Calu3 (cell line): ENCODE measurements around the gene PNISR. TPM values are rescaled to one million over a fixed set of nuclear protein-coding genes. Genes with fewer than 3 reads are reported as not detected.
A peak's percentile ranks its signal among the peaks of the same experiment; 100 is the strongest.

Experiments used
- BruUV-seq: library from RNA; stranded (reverse); fragments of 400-500 nt; replicated peaks from 2 replicates; lab custom pipeline; 2021; lab: Mats Ljungman, UMichigan
- CTCF ChIA-PET: fragments of 300-600 bp; sonication (Branson Sonifier 250); formaldehyde crosslinking; loops from one replicate; lab custom pipeline; 2022; ENCODE audit warnings: antibody characterized with exemption; lab: Charles Lee
- DNase-seq: peaks from one replicate; pipeline ENCODE4 v3.0.0; 2022
- H3K27ac Mint-ChIP-seq: one replicate; pipeline ENCODE4 v1.8.0; 2022; ENCODE audit warnings: mixed read lengths; ENCODE audit not compliant: unreplicated experiment
- H3K27me3 Mint-ChIP-seq: one replicate; pipeline ENCODE4 v1.8.0; 2022; ENCODE audit warnings: mixed read lengths; ENCODE audit not compliant: unreplicated experiment
- H3K36me3 Mint-ChIP-seq: one replicate; pipeline ENCODE4 v1.8.0; 2022; ENCODE audit warnings: mild to moderate bottlenecking, moderate library complexity, mixed read lengths; ENCODE audit not compliant: insufficient read depth, unreplicated experiment
- H3K4me1 Mint-ChIP-seq: one replicate; pipeline ENCODE4 v1.8.0; 2022; ENCODE audit warnings: mild to moderate bottlenecking, low read depth, mixed read lengths; ENCODE audit not compliant: unreplicated experiment
- H3K4me3 Mint-ChIP-seq: one replicate; pipeline ENCODE4 v1.8.0; 2022; ENCODE audit warnings: mild to moderate bottlenecking, low read depth, moderate library complexity, mixed read lengths; ENCODE audit not compliant: unreplicated experiment
- H3K9me3 Mint-ChIP-seq: one replicate; pipeline ENCODE4 v1.8.0; 2022; ENCODE audit warnings: low read depth, mixed read lengths; ENCODE audit not compliant: unreplicated experiment
- intact Hi-C: fragments of 100-400 bp; cut with micrococcal nuclease; formaldehyde crosslinking; loops from one replicate; pipeline ENCODE4 v1.10.0; 2022; ENCODE audit not compliant: unreplicated experiment
- total RNA-seq: library from RNA; stranded (reverse); gene quantifications from 2 replicates; pipeline ENCODE4 v1.2.3, GENCODE V29; 2022
- TF ChIP-seq, protein P1 (sequence below): fragments of 200-600 bp; IDR thresholded peaks from one replicate; pipeline ENCODE4 v1.8.0; 2022; ENCODE audit warnings: antibody characterized with exemption; ENCODE audit not compliant: unreplicated experiment

The PNISR gene
- total RNA-seq, 1 experiment from 2014 or later, result 82.5 TPM

GRCh38 chr6:99393698-99394531 lies 31.2 kb downstream of the PNISR start, which contains the start of gene COQ3:
COQ3 (minus strand) TSS chr6:99394195; CDS start chr6:99394179, 16 bp downstream.
- no peaks in the 10 kb centered on the region for H3K4me1 Mint-ChIP-seq
- TSS peak; percentile 69 for BruUV-seq
- H3K36me3 Mint-ChIP-seq, result peaks cover 23% of the 10 kb centered on the region
- H3K27ac Mint-ChIP-seq, result peak within 1 kb of the TSS; percentile 96
- H3K9me3 Mint-ChIP-seq, result no peaks in the 10 kb centered on the region
- CTCF ChIA-PET, result interaction anchor here (0.7 to 1.4 kb wide), 7 partner anchors 9 to 64 kb away, joined by 3 to 8 read pairs (median 4); no protein-coding TSS in a partner anchor
- TF ChIP-seq, protein P1, sequence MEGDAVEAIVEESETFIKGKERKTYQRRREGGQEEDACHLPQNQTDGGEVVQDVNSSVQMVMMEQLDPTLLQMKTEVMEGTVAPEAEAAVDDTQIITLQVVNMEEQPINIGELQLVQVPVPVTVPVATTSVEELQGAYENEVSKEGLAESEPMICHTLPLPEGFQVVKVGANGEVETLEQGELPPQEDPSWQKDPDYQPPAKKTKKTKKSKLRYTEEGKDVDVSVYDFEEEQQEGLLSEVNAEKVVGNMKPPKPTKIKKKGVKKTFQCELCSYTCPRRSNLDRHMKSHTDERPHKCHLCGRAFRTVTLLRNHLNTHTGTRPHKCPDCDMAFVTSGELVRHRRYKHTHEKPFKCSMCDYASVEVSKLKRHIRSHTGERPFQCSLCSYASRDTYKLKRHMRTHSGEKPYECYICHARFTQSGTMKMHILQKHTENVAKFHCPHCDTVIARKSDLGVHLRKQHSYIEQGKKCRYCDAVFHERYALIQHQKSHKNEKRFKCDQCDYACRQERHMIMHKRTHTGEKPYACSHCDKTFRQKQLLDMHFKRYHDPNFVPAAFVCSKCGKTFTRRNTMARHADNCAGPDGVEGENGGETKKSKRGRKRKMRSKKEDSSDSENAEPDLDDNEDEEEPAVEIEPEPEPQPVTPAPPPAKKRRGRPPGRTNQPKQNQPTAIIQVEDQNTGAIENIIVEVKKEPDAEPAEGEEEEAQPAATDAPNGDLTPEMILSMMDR, result no peak
- peak; percentile 78 for DNase-seq
- intact Hi-C loops, result loop anchor here (1.0 kb wide), 1 partner anchor 60 kb away; no protein-coding TSS in a partner anchor
- H3K4me3 Mint-ChIP-seq, result peak within 1 kb of the TSS; percentile 85
- H3K27me3 Mint-ChIP-seq, result no peaks in the 10 kb centered on the region

GRCh38 chr6:99393366-99393697 lies 31.8 kb downstream of the PNISR start:
- TF ChIP-seq, protein P1, result no peak
- Mint-ChIP-seq H3K9me3 (no peaks in the 10 kb centered on the region), H3K4me3 (peak overlapping the region; percentile 85), H3K4me1 (no peaks in the 10 kb centered on the region), H3K27me3 (no peaks in the 10 kb centered on the region), H3K27ac (peak overlapping the region; percentile 96), H3K36me3 (peaks cover 23% of the 10 kb centered on the region)
- no TSS peak for BruUV-seq
- intact Hi-C loops, result loop anchor here (1.0 kb wide), 1 partner anchor 59 kb away; no protein-coding TSS in a partner anchor
- CTCF ChIA-PET, result interaction anchor here (0.7 to 1.4 kb wide), 6 partner anchors 10 to 63 kb away, joined by 3 to 8 read pairs (median 4); no protein-coding TSS in a partner anchor
- DNase-seq, result no peak

GRCh38 chr6:99390896-99391295 lies 34.2 kb downstream of the PNISR start:
- no peaks in the 10 kb centered on the region for H3K27me3 Mint-ChIP-seq
- H3K36me3 Mint-ChIP-seq, result peaks cover 23% of the 10 kb centered on the region
- CTCF ChIA-PET, result no interaction called here
- H3K9me3 Mint-ChIP-seq, result no peaks in the 10 kb centered on the region
- TF ChIP-seq, protein P1, result no peak
- no peaks in the 10 kb centered on the region for H3K4me1 Mint-ChIP-seq
- H3K27ac Mint-ChIP-seq, result no peak overlapping the region
- intact Hi-C loops, result no loop called here
- BruUV-seq, result no TSS peak
- no peak for DNase-seq
- no peak overlapping the region for H3K4me3 Mint-ChIP-seq

GRCh38 chr6:99384507-99384906 lies 40.6 kb downstream of the PNISR start:
- CTCF ChIA-PET, result no interaction called here
- intact Hi-C loops, result no loop called here
- Mint-ChIP-seq H3K9me3 (no peaks in the 10 kb centered on the region), H3K27me3 (no peaks in the 10 kb centered on the region), H3K27ac (no peak overlapping the region), H3K36me3 (no peaks in the 10 kb centered on the region), H3K4me3 (no peak overlapping the region), H3K4me1 (no peaks in the 10 kb centered on the region)
- DNase-seq, result no peak
- BruUV-seq, result no TSS peak
- TF ChIP-seq, protein P1, result no peak
